Measurements from ENCODE around the gene ZNF367.
"Not testable (repeated sequence)": the region's sequence is repeated elsewhere in the genome, so short reads cannot be mapped to it uniquely, and the experiment has no call there.

ZNF367 gene

DNA sequence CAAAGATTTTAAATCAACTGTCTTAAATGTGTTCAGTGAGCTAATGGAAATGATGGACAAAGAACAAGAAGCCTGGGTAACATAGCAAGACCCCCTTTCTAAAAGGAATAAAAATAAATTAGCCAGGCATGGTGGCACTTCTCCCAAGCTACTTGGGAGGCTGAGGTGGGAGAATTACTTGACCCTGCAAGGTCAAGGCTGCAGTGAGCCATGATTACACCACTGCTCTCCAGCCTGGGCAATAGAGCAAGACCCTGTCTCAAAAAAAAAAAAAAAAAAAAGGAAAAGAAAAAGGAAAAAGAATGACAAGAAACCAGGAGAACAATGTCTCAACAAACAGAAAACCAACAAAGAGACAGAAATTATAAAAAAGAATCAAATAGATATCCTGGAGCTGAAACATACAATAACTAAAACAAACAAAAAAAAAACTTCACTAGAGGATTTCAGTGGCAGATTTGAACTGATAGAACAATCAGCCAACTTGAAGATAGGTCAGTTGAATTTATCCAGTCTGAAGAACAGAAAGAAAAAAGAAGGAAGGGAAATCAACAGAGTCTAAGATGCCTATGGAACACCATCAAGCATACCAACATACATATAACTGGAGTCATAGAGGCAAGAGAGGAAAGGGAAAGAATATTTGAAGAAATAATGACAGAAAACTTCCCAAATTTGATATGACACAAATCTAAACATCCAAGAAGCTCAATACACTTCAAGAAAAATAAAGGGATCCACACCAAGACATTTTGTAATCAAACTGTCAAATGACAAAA, 17.8 kb downstream of the ZNF367 start:
- DNase-seq (ENCODE audit: low read depth in 1 of 2, low spot score in 1 of 2): no peak

DNA sequence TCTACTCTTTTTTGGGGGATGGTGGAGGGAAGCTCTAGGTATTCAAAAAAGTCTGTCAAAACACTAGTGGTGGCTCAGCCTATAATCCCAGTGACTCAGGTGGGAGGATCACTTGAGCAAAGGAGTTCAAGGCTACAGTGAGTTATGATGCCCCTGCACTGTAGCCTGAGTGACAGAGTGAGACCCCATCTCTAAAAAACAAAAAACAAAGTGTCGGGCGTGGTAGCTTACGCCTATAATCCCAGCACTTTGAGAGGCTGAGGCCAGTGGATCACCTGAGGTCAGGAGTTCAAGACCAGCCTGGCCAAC, 18.9 kb downstream of the ZNF367 start:
- DNase-seq (ENCODE audit: low read depth in 1 of 2, low spot score in 1 of 2): no peak

DNA sequence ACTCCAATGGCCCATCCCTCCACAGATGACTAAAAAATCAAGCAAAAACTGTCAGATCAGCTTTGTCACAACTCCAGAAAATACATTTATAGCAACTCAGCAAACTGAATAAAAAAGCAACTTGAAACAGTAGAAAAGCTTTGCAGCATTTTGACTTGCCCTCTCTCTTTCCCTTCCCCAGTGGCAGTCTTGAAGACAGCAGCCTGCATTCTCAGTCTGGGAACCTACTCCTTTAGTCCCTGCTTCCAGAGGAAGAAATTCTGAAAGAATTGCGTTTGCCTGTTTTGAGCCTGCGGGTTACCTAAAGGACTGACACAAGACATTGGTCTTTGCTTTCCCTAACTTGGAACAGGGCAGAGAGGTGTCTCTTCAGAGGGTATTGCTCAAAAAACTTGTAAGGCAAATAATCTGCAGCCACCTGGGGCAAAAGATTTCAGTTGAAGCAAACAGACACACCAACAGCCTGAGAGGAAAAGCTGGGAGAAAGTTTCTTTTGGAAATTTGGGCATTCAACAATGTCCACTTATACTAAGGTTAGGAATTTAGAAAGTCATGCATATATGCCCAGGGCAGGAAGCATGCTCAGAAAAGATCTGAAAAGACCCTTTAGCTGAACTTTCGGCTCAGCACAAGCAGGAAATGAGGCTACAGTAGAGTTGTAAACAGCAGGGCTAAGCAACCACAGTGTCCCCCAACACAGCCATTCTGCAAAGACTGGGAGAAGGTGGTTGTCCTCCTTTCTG, 19.4 kb downstream of the ZNF367 start:
- no peak for DNase-seq (ENCODE audit: low read depth in 1 of 2, low spot score in 1 of 2)

DNA sequence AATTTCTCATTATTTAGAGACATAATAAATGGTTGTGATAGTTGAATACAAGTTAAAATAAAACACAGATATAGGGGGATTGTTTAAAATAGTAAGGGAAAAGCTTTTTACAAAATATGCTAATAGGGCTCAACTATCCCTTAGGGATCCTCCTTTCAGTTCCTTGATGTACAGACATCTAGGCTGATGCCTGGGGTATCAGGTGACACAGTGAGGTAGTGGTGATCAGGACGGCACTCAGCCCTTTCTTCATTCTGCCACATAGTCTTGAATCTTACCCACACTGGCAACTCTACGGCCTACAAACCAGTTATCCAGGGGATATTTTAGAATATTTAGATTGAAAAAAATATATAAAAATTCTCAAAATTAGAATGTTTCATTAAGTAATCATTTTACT, 22.2 kb downstream of the ZNF367 start:
- no peak for DNase-seq (ENCODE audit: low read depth in 1 of 2, low spot score in 1 of 2)

DNA sequence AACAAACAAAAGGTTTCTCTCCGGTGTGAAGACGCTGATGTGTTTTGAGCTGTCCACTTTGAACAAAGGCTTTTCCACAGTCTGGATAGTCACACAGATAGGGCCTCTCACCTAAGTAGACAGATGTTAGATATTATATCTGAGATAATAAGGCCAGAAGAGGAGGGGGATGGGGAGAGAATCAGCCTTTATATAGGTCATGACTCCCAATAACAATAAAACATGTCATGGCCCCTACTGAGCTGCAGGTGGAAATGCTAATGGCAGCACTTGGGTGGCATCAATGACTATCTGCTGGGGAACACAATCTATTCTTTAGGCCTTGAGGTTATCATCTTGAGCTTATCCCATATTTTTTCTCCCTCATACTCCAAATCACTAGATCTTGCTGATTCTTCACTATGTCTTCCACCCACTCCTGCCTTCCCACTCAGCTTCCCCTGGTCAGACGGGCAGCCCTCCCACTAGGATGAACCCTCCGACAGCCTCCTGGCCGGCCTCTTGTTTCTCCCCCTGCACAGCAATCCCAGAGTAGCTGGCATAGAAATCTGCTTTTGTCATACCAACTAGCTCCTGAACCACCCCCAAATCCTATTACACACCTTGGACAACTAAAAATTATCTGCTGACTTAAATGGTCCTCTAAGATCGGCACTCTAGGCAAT, 23.2 kb downstream of the ZNF367 start:
- no peak for DNase-seq (ENCODE audit: low read depth in 1 of 2, low spot score in 1 of 2)

DNA sequence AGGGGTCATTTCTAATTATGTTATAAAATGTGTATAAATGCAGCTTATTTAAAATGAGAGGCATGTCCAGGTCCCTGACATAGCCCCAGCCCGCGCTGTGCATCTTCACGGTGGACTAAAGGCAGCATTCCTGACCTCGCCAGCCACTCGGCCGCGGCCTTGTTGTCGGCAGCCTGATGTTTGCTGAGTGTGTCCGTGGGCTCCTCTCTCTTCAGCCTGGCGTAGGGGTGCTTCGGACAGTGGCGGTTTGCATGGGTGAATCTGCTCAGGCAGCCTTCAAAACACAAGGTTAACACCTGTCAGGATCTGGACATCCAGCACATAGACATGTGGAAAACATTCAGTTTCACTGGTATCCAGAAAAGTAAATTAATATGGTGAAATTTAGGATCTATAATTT, 25.9 kb downstream of the ZNF367 start:
- no peak for DNase-seq (ENCODE audit: low read depth in 1 of 2, low spot score in 1 of 2)

DNA sequence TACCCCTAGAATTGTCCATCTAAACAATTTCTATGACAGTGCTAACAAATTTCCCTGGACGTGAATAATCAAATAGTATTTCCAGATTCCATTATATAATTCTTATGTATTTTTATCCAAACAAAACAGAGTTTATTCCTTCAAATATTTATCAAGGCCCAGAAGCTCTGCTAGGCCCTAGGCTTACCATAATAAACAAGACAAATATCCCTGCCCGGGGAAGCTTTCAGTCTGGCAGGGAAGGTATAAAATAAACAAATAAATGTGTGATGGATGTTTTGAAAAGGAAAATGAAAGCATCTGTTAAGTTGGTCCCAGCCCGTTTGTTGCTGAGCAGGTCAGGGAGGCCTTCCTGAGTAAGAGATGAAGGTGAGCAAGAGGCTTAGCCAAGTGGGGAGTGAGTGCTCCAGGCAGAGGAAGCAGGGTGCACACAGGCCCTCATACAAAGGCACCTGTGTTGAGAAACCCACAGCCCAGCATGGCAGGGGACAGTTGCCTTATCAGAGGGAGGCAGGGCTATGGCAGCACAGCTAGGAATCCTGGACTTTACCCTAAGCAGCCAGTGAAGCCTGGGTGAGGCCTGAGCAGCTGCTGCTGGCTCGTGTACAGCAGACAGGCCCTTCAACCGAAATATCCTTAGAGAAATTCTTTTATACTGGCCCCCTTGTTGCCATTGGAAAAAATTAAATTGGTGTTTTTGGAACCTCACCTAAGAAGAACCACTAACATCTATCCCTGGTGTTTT, 27.0 kb downstream of the ZNF367 start:
- no peak for DNase-seq (ENCODE audit: low read depth in 1 of 2, low spot score in 1 of 2)

DNA sequence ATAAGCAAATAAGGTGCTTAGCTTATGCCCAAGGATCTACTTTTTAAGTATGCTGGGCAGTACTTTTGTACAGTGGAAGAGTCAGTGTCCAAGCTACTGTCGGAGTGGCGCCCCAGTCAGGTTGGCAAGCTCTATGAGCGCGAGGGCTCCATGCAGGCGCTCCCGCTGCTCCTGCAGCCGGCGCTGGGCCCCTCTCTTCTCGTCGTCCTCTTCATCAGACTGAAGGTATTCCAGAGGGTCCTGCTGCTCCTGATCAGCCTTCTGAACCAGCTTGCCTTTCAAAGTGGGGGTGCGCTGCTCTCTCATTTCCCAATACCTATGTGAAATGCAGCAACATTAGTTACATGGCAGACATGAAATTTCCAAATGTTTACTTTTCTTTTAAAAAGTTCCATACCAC, 30.0 kb downstream of the ZNF367 start:
- no peak for DNase-seq (ENCODE audit: low read depth in 1 of 2, low spot score in 1 of 2)

DNA sequence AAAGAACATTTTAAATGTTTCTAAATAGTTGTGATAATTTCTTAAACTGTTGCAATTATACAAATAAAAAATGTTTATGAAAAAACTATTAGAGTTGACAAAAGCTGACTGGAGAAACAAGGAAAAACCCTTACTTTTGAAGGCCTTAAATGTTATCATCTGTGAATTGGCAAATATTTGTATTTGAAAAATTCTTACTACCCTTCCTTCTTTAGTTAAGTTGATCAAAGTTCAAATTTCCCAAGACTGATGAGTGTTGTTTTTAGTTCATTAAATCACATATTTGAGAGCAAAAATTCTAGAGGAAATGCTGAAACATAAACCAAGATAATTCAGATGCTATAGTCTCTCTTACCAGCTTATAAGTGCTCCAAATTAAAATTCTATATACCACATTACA, 32.0 kb downstream of the ZNF367 start:
- no peak for DNase-seq (ENCODE audit: low read depth in 1 of 2, low spot score in 1 of 2)

DNA sequence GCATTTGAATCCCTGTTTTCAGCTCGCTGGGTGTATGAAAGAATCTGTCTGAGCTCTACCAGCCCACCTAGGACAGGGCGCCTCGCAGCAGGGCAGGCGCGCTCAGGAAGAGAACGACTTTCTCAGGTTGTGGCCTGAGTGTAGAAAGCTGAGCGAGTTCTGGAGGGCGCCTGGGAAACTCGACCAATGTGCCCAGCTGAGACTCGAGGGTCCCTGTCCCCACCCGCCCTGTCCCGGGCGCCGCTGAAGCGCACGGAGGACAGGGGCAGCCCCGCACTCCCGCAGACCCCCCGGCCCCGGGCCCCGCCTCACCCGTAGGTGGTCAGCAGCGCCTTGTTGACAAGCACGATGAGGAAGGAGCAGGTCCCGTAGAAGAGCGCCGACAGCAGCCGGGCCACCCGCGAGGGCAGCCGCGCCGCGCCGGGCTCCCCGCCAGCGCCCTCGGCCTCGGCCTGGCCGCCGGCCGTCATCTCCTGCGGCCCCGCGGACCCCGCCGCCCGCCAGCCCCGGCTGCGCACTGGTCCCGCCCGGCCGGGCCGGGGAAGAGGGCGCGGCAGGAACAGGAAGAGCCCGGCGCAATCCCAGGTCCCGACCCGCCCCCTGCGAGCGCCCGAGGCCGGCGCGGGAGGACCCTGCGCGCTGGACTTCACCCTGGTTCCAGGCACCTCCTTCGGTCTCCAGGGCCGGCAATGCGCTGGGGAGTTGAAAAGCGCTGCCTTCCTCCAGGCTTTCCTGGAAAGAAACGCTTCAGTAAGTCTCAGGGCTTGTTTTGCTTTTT, 34.8 kb downstream of the ZNF367 start, which contains the start of gene SLC35D2:
TSS of gene SLC35D2 (minus strand) at position 547 of the 778 bp plus-strand sequence. CDS start at position 470, 77 bp downstream.
- DNase-seq (ENCODE audit: low read depth in 1 of 2, low spot score in 1 of 2): no peak

DNA sequence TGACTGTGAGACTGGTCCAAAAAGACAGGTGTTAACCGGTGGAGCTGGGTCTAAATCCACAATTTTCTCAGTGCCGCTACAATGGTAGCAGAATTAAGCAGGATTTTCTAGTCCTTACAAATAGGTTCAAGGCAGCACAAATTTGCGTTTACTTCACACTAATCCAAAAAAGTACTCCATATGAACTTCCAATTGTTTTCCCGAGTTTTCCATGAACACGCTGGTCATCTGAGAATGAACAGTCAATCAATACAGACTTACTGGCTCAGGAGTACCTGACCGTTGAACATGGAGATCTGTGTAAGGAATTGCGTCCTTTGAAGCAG, 35.4 kb downstream of the ZNF367 start:
- DNase-seq (ENCODE audit: low read depth in 1 of 2, low spot score in 1 of 2): no peak

DNA sequence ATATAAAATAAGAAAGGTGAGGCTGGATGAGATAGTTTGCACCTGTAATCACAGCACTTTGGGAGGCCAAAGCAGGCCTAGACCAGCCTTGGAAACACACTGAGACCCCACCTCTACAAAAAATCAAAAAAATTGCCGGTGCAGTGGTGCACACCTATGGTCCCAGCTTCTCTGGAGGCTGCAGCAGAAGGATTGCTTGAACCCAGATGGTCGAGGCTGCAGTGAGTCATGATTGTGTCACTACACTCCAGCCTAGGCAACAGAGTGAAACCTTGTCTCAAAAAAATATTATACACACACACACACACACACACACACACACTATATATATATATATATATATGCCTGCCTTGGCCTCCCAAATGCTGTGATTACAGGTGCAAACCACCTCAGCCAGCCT, 36.0 kb downstream of the ZNF367 start:
- DNase-seq (ENCODE audit: low read depth in 1 of 2, low spot score in 1 of 2): no peak

DNA sequence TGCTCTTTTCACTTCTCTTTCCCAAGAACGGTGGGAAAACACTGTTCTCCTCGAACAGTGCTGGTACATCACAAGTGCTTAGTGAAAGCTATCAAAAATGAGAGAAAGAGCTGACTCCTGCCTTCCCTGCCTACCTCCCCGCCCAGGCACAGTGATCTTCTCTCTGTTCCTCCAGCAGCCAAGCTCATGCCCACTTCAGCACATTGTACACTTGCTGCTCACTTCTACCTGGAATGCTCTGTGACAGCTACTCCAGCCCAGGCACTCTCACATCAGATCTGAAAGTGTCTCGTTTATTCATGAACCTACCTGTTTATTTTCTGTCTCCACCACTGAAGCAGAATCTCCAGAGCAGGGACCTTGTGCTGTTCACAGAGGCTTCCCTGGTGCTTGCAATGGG, 36.5 kb downstream of the ZNF367 start:
- no peak for DNase-seq (ENCODE audit: low read depth in 1 of 2, low spot score in 1 of 2)

DNA sequence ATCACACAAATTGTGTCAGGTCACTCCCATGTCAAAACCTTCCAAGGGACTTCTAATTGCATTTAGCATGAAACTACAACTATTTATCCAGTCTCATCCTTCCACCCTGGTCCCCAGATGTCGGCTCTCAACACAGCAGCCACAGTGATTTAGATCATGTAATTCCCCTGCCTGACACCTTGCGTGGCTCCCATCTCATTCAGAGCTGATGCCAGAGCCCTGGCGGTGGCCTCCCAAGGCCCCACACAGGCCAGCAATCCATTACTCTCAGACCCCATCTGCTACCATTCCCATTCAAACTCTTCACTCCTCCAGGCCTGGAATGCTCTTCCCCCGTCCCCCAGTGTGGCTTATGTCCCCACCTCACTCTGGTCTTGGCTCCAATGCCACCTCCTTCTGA, 37.0 kb downstream of the ZNF367 start:
- no peak for DNase-seq (ENCODE audit: low read depth in 1 of 2, low spot score in 1 of 2)

DNA sequence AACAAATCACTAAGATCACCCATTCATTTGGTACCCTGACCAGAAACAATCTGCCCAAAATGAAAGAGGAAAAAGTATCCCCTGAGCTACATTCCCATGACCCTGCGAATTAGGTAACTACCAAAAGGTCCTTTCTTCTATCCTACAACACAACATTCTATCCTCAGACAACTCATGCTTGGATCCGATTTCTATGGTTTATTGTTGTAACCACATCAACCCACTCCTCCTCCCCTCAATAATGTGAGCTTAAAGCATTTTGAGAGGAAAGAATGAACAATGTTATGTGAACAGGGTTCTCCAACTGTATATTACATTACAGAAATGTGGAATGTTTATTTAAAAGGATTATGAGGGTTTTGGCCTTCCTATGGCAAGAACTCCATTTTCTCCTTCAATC, 38.7 kb downstream of the ZNF367 start:
- DNase-seq (ENCODE audit: low read depth in 1 of 2, low spot score in 1 of 2): no peak

DNA sequence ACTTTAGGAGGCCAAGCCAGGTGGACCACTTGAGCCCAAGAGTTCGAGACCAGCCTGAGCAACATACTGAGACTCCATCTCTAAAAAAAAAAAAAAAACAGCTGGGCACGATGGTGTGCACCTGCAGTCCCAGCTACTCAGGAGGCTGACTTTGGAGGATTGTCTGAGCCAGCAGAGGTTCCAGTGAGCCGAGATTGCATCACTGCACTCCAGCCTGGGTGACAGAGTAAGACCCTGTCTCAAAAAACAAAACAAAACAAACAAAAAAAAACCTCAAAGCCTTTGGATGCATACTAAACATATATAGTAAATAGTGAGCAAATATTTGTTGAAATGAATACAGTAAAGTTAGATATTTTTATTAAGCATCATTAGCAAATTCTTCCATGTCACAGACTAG, 40.0 kb downstream of the ZNF367 start:
- DNase-seq (ENCODE audit: low read depth in 1 of 2, low spot score in 1 of 2): no peak

DNA sequence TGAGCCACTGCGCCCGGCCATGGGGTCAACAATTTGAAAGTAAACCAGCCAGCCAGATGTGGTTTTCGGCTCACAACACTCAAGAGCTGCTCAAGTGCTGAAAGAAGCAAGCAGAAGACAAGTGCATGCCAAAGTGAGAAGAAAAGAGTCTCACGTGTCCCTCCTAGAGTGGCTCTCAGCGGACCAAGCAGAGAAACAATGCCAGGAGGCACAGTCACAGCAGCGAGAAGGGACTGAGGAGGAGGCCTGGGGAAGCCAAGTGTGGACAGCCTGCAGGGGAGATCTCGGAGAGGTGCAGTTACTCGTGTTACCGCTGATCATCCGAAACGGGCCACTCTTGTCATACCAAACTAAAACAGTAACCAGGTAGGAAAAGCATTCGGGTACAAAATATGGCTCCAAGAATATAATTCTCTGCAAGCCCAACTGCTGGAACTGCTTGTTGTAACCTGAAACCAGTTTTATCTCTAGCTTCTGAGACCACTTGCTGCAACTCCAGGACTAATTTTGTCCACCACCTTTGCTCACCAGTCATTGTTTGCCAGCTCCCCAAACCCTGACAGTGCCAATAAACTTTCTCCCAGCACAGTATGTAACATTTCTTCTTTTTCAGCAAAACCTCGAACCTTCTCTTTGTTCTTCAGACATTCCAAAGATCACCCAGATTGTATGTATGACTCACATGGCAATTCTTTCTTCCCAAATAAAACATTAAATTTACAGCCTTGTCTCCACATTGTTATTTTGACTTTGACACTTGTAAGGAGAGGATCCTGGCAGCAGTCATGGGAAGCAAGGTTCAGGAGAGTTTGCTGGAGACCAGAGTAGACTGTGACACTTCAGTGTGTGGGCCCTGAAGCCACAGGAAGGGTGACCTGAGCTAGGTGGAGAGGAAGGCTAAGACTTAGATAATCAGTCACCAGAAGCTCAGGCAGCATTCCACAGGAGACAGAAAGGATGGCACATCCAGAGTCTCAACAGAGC, 41.0 kb downstream of the ZNF367 start:
- no peak for DNase-seq (ENCODE audit: low read depth in 1 of 2, low spot score in 1 of 2)

DNA sequence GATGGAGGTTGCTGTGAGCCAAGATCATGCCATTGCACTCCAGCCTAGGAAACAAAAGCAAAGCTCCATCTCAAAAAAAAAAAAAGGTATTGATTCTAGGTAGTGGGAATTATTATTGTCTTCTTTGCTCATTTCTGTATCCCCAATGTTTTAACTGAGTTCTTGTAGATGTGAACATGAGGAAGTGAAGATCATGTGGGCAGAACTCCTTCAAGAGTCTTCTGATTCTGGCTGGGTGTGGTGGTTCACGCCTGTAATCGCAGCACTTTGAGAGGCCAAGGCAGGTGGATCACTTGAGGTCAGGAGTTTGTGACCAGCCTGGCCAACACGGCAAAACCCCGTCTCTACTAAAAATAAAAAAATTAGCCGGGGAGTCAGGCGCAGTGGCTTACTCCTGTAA, 42.7 kb downstream of the ZNF367 start:
- not testable (repeated sequence) for DNase-seq (ENCODE audit: low read depth in 1 of 2, low spot score in 1 of 2)

DNA sequence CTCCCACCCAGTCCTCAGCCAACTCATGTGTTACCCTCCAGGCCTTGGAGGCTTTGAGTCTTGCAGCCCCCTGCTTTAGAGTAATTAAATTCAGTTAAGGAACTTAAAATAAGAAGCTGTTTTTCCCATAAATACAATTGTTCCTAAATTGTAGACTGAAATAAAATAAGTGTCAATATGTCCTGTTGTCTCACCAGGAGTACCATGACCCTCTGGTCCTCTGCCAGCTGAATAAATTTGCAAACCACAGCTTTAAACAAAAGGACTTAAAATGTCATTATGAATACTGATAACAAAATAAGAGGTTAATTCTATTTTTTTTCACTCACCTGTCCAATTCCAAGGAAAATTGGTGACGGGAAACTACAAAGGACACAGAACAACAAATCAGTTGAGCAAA, 50.2 kb downstream of the ZNF367 start:
- no peak for DNase-seq (ENCODE audit: low read depth in 1 of 2, low spot score in 1 of 2)
